Spleen (tissue), 7 donors: Measurements from ENCODE around the gene ASB10.

ENCODE experiments used
- CTCF ChIP-seq, 11 experiments: fragments of 200-600 bp in 7 of 11; fragments of 450-650 bp in 4 of 11; sonication (generic) in 4 of 11; IDR thresholded peaks in 8 of 11; conservative IDR thresholded peaks in 3 of 11; 1 replicate in 7 of 11; 2 replicates in 4 of 11; pipeline versions ENCODE4 v1.4.0 to v1.8.0; 2016 to 2021; ENCODE audit warnings: antibody characterized with exemption in 11 of 11, inconsistent platforms in 4 of 11, mild to moderate bottlenecking in 1 of 11
- POLR2A ChIP-seq, 3 donors: fragments of 450-650 bp; IDR thresholded peaks; one replicate each; pipeline ENCODE4 v1.5.1; 2017; ENCODE audit warnings: antibody characterized with exemption in 3 of 3, mild to moderate bottlenecking in 1 of 3
- POLR2AphosphoS5 ChIP-seq, 3 donors: sonication (generic); formaldehyde crosslinking; IDR thresholded peaks; one replicate each; pipeline ENCODE4 v1.5.1; 2017; ENCODE audit warnings: antibody characterized with exemption in 3 of 3
- donor health status: DM: no; HTN: no; CAD: no; lungs with moderate emphysema.
- donor health status: DM: no; HTN: no; CAD: no.
- donor health status: DM: no; HTN: no; CAD: no.

GRCh38 chr7:151202836-151203235, 15.8 kb upstream of the ASB10 start:
- TF ChIP-seq POLR2A (IDR thresholded peaks at IDR 0.05) (no peak), CTCF (IDR thresholded peaks at IDR 0.05 in 8 of 11, conservative IDR thresholded peaks at IDR 0.05 in 3 of 11) (no peak), POLR2AphosphoS5 (IDR thresholded peaks at IDR 0.05) (no peak)
